Measurements from ENCODE around the gene RASSF6. TPM values are rescaled to one million over a fixed set of nuclear protein-coding genes. Genes with fewer than 3 reads are reported as not detected.

Gene RASSF6
- total RNA-seq, 4 donors from 2014 or later = 0.26 to 1.2 (median 0.62) TPM

GRCh38 chr4:73607375-73608033 is 12.7 kb downstream of the RASSF6 start:
- intact Hi-C loops (cut with DNase I) = no loop called here
- no peak for DNase-seq (ENCODE audit: extremely low spot score)
- Histone ChIP-seq H3K4me3 (no peak overlapping the region), H3K27ac (replicated peaks in 1 of 4) (no peak overlapping the region), H3K27me3 (no peaks in the 10 kb centered on the region), H3K9me3 (no peaks in the 10 kb centered on the region), H3K36me3 (no peaks in the 10 kb centered on the region), H3K4me1 (peaks cover 0 to 43% (median 39%) of the 10 kb centered on the region in 4 donors)
- TF ChIP-seq POLR2AphosphoS5 (IDR thresholded peaks at IDR 0.05) = no peak
- no peak for TF ChIP-seq EP300 (IDR thresholded peaks at IDR 0.05)
- no peak for TF ChIP-seq CTCF (IDR thresholded peaks at IDR 0.05)
- no peak for TF ChIP-seq POLR2A (IDR thresholded peaks at IDR 0.05; ENCODE audit: low read depth)

- Histone ChIP-seq H3K4me3 (no peak overlapping the region), H3K4me1 (peaks cover 0 to 43% (median 39%) of the 10 kb centered on the region in 4 donors), H3K9me3 (no peaks in the 10 kb centered on the region), H3K27ac (replicated peaks in 1 of 4) (no peak overlapping the region), H3K27me3 (no peaks in the 10 kb centered on the region), H3K36me3 (no peaks in the 10 kb centered on the region)
- WGBS = 97% methylated on average over 3 of the region's 4 CpGs
- DNase-seq (ENCODE audit: extremely low spot score) = no peak
- TF ChIP-seq POLR2A (IDR thresholded peaks at IDR 0.05; ENCODE audit: low read depth) (no peak), POLR2AphosphoS5 (IDR thresholded peaks at IDR 0.05) (no peak), EP300 (IDR thresholded peaks at IDR 0.05) (no peak), CTCF (IDR thresholded peaks at IDR 0.05) (no peak)
- intact Hi-C loops (cut with DNase I) = no loop called here
These were observed 13.7 kb downstream of the RASSF6 start for GRCh38 chr4:73606465-73606974.

- Histone ChIP-seq H3K4me1 (peaks cover 0 to 42% (median 38%) of the 10 kb centered on the region in 4 donors), H3K36me3 (no peaks in the 10 kb centered on the region), H3K9me3 (no peaks in the 10 kb centered on the region), H3K27ac (replicated peaks in 1 of 4) (peak overlapping the region in 2 of 4 donors; percentile 1 to 6), H3K4me3 (no peak overlapping the region), H3K27me3 (no peaks in the 10 kb centered on the region)
- intact Hi-C loops (cut with DNase I) = no loop called here
- DNase-seq (ENCODE audit: extremely low spot score) = no peak
- no peak for TF ChIP-seq EP300 (IDR thresholded peaks at IDR 0.05)
- TF ChIP-seq CTCF (IDR thresholded peaks at IDR 0.05) = no peak
- TF ChIP-seq POLR2A (IDR thresholded peaks at IDR 0.05; ENCODE audit: low read depth) = no peak
- no peak for TF ChIP-seq POLR2AphosphoS5 (IDR thresholded peaks at IDR 0.05)
- 53% methylated on average over 12 of the region's 12 CpGs for whole genome bisulfite sequencing
These were observed 16.2 kb downstream of the RASSF6 start for GRCh38 chr4:73603854-73604584.

- intact Hi-C loops (cut with DNase I) = no loop called here
- H3K4me3 ChIP-seq = no peak overlapping the region
- no peak for TF ChIP-seq CTCF (IDR thresholded peaks at IDR 0.05)
- no peak for TF ChIP-seq POLR2A (IDR thresholded peaks at IDR 0.05; ENCODE audit: low read depth)
- no peak for TF ChIP-seq POLR2AphosphoS5 (IDR thresholded peaks at IDR 0.05)
- TF ChIP-seq EP300 (IDR thresholded peaks at IDR 0.05) = no peak
- 48% methylated on average over 3 of the region's 3 CpGs for WGBS
- DNase-seq (ENCODE audit: extremely low spot score) = no peak
- H3K4me1 ChIP-seq = peaks cover 0 to 39% (median 34%) of the 10 kb centered on the region in 4 donors
- H3K9me3 ChIP-seq = no peaks in the 10 kb centered on the region
- no peaks in the 10 kb centered on the region for H3K36me3 ChIP-seq
- H3K27me3 ChIP-seq = no peaks in the 10 kb centered on the region
- peak overlapping the region in 1 of 4 donors; percentile 15 for H3K27ac ChIP-seq (replicated peaks in 1 of 4)
These were observed 16.9 kb downstream of the RASSF6 start for GRCh38 chr4:73603271-73603710.

Data from esophagus muscularis mucosa (tissue), 4 donors.